Adipocyte (in vitro differentiated cells): Measurements from ENCODE around the gene RNF123.

Experiments used
- DNase-seq: peaks from one replicate; pipeline ENCODE4 v3.0.0-alpha.2; 2015; ENCODE audit warnings: low read depth
- H3K27me3 ChIP-seq: replicated peaks from 2 replicates; pipeline ENCODE4 v1.7.0; 2013; ENCODE audit warnings: mild to moderate bottlenecking, low read length, moderate library complexity; ENCODE audit not compliant: control insufficient read depth, insufficient read depth
- H3K36me3 ChIP-seq: 2 replicates; pipeline ENCODE4 v1.7.0; 2013; ENCODE audit warnings: low read length, mild to moderate bottlenecking, moderate library complexity; ENCODE audit not compliant: control insufficient read depth, insufficient read depth, severe bottlenecking
- H3K4me1 ChIP-seq: 2 replicates; pipeline ENCODE4 v1.7.0; 2013; ENCODE audit warnings: mild to moderate bottlenecking, low read length, moderate library complexity; ENCODE audit not compliant: control insufficient read depth, insufficient read depth
- H3K4me3 ChIP-seq: 2 replicates; pipeline ENCODE4 v1.7.0; 2013; ENCODE audit warnings: mild to moderate bottlenecking, low read length, moderate library complexity
- H3K9ac ChIP-seq: 2 replicates; pipeline ENCODE4 v1.7.0; 2013; ENCODE audit warnings: mild to moderate bottlenecking, low read length, moderate library complexity
- H3K9me3 ChIP-seq: 2 replicates; pipeline ENCODE4 v1.7.0; 2013; ENCODE audit warnings: mild to moderate bottlenecking, low read length, moderate library complexity; ENCODE audit not compliant: control insufficient read depth

Gene RNF123

DNA sequence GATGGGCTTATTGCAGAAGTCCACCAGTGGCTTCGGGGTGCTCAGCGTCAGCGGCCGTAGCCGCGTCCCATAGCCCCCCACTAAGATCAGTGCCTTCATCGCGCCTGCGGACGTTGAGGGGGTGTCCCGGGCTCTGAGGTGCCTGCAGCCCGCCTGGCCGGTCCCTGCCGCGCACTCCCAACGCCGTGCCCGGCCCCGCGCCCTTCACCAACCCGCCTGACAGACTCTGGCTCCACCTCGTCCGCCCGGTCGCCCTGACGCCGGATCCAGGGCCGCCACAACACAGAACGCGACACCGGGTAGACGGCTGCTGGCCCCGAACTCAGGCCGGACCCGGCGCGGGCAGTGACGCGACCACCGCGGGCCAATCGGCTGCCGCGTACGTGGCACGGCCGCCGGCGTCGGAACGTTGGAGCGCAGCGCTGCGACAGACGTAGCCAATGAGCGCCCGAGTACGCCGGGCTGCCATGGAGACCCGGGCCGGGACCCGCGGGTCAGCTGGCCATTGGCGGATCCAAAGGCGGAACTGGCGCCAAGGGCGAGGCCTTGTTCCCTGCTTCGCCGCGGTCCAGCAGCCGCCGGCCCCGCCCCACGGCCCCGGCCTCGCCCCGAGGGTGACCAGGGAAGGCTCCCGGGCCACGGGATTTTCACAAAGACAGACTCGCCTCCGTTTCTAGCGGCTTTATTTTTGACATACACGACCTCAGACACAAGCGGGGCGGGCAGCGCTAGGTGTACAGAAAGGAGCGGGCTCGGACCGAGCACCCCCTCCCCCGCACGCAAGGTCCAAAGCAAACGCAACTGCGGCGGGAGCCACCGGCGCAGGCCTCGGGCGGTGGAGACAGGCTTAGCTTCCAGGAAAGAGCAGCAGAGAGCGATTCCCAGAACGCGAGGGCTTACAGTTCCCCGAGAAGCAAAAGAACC lies 34.5 kb downstream of the RNF123 start, which contains the start of gene GMPPB:
TSS of gene GMPPB (minus strand) at position 324 of the 924 bp plus-strand sequence. CDS start at position 99, 225 bp downstream.
- Histone ChIP-seq H3K4me3 (peak within 1 kb of the TSS; percentile 99), H3K27me3 (no peaks in the 10 kb centered on the region), H3K9ac (peak within 1 kb of the TSS; percentile 99), H3K9me3 (no peaks in the 10 kb centered on the region), H3K36me3 (peaks cover 45% of the 10 kb centered on the region), H3K4me1 (peaks cover 27% of the 10 kb centered on the region)
- DNase-seq: peak; percentile 99

DNA sequence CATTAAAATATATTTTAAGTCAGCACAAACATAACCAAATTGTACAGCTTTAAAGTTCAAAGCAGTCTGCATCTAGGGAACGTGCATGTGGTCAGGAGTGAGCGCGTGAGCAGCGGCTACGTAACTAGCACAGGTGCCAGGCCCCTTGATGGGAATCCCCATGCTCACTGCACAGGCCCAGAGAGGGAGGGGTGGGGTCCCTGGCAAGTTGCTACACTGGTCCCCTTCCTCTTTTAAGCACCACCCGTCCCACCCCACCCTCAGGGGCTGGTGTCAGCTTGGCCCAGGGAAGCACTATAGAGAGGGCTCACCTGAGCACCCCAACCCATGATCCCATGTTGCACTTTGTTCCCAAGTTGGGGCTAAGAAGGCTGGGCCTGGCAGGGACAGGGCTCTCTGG lies 35.2 kb downstream of the RNF123 start:
- Histone ChIP-seq H3K9ac (peak overlapping the region; percentile 99), H3K4me3 (peak overlapping the region; percentile 99), H3K4me1 (peaks cover 23% of the 10 kb centered on the region), H3K27me3 (no peaks in the 10 kb centered on the region), H3K9me3 (no peaks in the 10 kb centered on the region), H3K36me3 (peaks cover 48% of the 10 kb centered on the region)
- DNase-seq: no peak

DNA sequence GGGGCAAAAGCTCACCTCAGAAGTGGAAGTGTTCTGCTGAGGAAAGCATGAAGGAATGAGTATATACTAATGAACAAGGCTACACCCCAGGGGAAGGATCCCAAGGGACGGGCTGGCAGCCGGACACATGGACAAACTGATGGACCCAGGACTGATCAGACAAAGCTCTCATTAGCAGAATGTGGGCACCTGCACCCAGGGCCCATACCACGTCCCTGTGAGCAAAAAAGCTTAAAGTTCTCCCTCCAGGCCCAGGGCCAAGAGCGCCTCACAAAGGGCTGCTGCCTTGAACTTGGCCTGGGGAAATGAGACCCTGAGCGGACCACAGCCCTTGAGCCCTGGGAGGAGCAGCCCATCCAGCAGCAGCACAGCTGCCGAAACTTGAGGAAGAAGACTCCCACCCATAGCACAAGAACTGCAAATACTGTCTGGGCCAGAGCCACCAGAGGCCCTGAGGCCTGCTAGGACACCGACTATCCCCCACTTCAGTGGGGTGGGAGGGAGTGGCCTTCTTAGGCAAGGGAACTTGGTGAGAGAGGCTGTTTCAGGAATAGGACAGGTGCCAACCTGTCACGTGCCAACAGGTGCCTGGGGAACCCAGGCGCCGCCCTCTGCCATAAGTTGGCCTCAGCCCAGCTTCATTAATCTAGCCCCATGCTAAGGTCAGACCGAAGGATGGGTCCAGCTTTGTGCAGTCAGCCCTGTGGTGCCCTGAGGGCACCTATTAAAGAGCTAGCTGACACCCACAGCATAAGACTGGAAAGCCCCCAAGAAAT lies 36.7 kb downstream of the RNF123 start:
- H3K4me1 ChIP-seq: peaks cover 20% of the 10 kb centered on the region
- no peak overlapping the region for H3K4me3 ChIP-seq
- H3K27me3 ChIP-seq: no peaks in the 10 kb centered on the region
- H3K36me3 ChIP-seq: peaks cover 51% of the 10 kb centered on the region
- no peak for DNase-seq
- H3K9me3 ChIP-seq: no peaks in the 10 kb centered on the region
- H3K9ac ChIP-seq: no peak overlapping the region

DNA sequence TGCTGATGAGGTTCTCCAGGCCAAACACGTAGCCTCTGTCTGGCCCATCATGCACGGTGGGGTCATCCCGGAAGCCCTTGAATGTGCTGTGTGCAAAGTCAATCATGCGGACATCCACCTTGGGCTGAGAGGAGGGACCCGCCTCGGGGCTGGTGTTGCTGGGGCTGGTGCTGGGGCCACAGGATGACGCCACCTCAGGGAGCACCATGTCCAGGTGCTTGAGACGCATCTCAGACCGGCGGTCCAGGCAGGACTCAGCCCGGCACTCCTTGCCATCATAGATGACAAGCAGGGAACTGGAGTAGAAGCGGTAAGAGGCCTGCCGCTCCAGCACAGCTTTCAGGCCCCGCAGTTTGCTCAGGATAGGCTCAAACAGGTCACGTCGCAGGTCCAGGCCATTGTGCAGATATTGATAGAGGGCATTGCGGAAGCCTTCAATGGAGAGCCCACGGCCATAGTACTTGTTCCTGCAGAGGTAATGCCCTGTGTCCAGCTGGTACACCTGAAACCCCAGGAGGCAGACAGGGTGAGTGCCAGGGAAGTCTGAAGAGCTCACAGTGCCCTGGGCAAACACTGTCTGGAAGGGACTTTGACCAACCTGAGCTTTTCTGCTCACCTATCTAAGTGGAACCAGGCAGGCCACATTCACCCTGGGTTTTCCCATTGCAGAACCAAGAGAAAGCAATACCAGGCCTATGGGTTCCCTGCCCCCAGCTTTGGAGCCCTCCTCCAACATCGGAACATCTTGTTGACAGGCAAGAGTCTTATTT lies 38.0 kb downstream of the RNF123 start:
- Histone ChIP-seq H3K4me1 (peaks cover 16% of the 10 kb centered on the region), H3K36me3 (peaks cover 49% of the 10 kb centered on the region), H3K4me3 (no peak overlapping the region), H3K9ac (no peak overlapping the region), H3K9me3 (no peaks in the 10 kb centered on the region), H3K27me3 (no peaks in the 10 kb centered on the region)
- DNase-seq: no peak

DNA sequence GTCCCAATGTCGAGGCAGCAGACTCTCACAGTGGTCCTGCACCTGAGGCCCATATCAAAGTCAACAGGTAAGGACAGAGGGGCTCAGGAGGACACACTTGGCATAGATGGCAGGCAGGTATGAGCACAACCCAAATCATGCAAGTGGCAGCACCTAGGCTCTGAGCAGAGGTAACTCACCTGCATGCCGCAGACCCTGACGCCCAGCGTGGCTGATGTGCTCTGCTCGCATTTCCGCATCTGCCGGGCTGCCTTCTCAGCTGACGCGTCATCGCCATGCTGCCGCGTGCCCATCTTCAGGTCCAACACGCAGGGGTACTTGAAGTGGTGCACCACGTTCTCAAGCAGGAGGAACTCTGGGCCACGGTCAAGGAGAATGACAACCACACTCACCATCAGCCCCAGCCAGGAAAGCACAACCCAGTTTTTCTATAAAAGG lies 38.6 kb downstream of the RNF123 start:
- no peak for DNase-seq
- no peak overlapping the region for H3K9ac ChIP-seq
- H3K4me1 ChIP-seq: peaks cover 10% of the 10 kb centered on the region
- H3K9me3 ChIP-seq: no peaks in the 10 kb centered on the region
- peaks cover 51% of the 10 kb centered on the region for H3K36me3 ChIP-seq
- H3K27me3 ChIP-seq: no peaks in the 10 kb centered on the region
- H3K4me3 ChIP-seq: no peak overlapping the region

DNA sequence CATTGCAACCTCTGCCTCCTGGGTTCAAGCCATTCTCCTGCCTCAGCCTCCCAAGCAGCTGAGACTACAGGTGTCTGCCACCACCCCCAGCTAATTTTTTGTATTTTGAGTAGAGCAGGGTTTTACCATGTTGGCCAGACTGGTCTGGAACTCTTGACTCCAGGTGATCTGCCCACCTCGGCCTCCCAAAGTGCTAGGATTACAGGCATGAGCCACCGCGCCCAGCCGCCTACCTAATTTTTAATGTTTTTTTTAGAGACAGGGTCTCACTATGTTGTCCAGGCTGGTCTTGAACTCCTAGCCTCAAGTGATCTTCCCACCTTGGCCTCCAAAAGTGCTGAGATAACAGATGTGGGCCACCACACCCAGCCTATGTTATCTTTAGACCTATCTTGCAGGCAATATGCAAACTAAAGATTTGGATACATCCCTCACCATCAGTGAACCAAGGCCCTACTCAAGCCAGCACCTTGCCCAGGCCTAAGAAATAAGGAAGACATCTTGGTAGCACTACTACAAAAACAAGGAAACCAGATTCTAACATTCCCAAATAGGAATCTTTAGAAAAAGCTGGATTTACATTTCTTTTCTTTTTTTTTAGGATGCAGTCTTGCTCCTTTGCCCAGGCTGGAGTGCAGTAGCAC lies 40.7 kb downstream of the RNF123 start:
- peaks cover 60% of the 10 kb centered on the region for H3K36me3 ChIP-seq
- DNase-seq: no peak

DNA sequence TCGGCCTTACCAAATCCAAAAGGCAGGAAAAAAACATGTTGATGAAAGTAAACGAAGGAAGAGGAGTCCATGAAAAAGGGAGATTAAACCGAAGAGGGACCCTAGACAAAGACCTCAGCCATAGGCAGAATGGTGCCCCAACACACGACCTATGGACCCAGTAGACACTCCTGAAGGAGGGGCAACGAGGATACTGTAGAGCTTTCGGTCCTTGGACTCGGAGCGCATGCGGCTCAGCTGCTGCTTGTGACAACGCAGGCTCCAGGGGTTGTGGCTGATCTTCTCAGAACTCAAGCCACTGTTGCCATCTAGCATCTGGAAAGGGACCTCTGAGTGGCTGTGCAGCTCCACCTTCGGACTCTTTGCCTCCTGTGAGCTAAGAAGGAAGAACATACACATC lies 43.2 kb downstream of the RNF123 start:
- no peak overlapping the region for H3K4me3 ChIP-seq
- H3K9me3 ChIP-seq: no peaks in the 10 kb centered on the region
- H3K4me1 ChIP-seq: peaks cover 8% of the 10 kb centered on the region
- no peak overlapping the region for H3K9ac ChIP-seq
- no peaks in the 10 kb centered on the region for H3K27me3 ChIP-seq
- peaks cover 64% of the 10 kb centered on the region for H3K36me3 ChIP-seq
- no peak for DNase-seq

More for the DNA sequence above, 40.7 kb downstream of the RNF123 start:
- Histone ChIP-seq H3K27me3 (no peaks in the 10 kb centered on the region), H3K4me1 (peaks cover 8% of the 10 kb centered on the region), H3K9ac (no peak overlapping the region), H3K9me3 (no peaks in the 10 kb centered on the region), H3K4me3 (no peak overlapping the region)

DNA sequence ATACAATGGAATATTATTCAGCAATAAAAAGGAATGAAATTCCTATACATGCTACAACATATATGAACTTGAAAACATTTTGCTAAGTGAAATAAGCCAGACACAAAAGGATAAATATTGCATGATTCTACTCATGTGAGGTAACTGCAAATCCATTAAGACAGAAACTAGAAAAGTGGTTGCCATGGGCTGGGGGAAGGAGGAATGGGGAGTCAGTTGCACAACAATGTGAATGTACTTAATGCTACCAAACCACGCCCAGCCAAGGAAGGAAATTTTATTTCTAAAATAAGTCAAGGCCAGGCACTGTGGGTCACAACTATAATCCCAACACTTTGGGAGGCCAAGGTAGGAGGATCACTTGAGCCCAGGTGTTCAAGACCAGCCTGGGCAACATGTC lies 44.2 kb downstream of the RNF123 start:
- Histone ChIP-seq H3K4me3 (no peak overlapping the region), H3K36me3 (peaks cover 66% of the 10 kb centered on the region), H3K4me1 (peaks cover 8% of the 10 kb centered on the region), H3K9me3 (no peaks in the 10 kb centered on the region), H3K9ac (no peak overlapping the region), H3K27me3 (no peaks in the 10 kb centered on the region)
- DNase-seq: peak; percentile 40

DNA sequence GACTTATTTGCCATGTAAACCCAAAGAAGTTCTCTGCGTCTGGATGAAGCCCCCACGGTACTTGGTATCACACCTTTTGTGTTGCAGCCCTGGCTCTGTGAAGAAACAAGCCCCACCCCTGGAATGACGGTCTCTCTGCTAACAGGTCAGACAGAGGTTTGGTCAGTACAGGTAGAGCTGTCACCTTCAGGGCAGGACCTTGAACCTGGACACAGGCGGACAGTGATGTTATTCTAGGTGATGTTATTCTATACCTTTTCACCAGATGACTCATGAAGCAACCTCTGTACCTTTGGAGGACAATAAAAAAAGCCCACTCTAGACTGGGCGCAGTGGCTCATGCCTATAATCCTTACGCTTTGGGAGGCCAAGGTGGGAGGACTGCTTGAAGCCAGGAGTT lies 45.4 kb downstream of the RNF123 start:
- Histone ChIP-seq H3K9me3 (no peaks in the 10 kb centered on the region), H3K9ac (no peak overlapping the region), H3K27me3 (no peaks in the 10 kb centered on the region), H3K4me3 (no peak overlapping the region), H3K4me1 (peaks cover 8% of the 10 kb centered on the region), H3K36me3 (peaks cover 65% of the 10 kb centered on the region)
- no peak for DNase-seq

DNA sequence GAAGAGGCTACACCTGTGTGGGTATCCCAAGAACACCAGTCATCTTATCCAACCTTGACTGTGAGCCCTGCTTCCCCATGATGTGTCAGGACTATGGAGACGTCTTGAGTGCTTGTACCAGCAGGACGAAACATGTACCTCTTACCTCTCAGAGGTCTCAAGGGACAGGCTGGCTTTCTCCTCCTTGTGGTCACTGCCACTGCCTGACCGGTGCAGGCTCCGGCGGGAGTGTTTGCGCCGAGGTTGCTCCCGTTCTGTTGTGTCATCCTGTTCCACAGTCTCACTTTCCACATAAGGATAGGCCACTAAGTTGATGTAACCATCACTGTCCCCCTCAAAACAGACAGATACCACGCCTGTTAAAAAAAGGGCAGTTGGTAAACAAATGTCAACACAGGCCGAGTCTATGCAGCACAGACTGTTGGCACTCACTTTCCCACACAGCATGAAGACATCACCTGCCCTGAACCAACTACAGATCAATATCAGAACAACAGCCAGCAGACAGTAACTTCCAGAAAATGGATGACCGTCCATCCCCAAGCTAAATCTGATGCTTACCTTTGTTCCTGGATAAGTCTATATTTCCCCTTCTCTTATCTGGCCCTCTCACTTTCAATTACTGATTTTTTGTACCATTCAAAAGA lies 48.8 kb downstream of the RNF123 start:
- DNase-seq: no peak
- Histone ChIP-seq H3K27me3 (no peaks in the 10 kb centered on the region), H3K4me1 (peaks cover 7% of the 10 kb centered on the region), H3K9ac (no peak overlapping the region), H3K9me3 (no peaks in the 10 kb centered on the region), H3K36me3 (peaks cover 50% of the 10 kb centered on the region), H3K4me3 (no peak overlapping the region)
